ENCODE data around the gene PRTFDC1. TPM values are rescaled to one million over a fixed set of nuclear protein-coding genes. Genes with fewer than 3 reads are reported as not detected.
A peak's percentile ranks its signal among the peaks of the same experiment; 100 is the strongest.

Gene PRTFDC1
- total RNA-seq, 1 experiment from 2014 or later: 15.8 TPM

GRCh38 chr10:24989867-24990266 is 37.5 kb upstream of the PRTFDC1 start:
- no peak for DNase-seq
- no peak overlapping the region for H2AFZ ChIP-seq

DNA sequence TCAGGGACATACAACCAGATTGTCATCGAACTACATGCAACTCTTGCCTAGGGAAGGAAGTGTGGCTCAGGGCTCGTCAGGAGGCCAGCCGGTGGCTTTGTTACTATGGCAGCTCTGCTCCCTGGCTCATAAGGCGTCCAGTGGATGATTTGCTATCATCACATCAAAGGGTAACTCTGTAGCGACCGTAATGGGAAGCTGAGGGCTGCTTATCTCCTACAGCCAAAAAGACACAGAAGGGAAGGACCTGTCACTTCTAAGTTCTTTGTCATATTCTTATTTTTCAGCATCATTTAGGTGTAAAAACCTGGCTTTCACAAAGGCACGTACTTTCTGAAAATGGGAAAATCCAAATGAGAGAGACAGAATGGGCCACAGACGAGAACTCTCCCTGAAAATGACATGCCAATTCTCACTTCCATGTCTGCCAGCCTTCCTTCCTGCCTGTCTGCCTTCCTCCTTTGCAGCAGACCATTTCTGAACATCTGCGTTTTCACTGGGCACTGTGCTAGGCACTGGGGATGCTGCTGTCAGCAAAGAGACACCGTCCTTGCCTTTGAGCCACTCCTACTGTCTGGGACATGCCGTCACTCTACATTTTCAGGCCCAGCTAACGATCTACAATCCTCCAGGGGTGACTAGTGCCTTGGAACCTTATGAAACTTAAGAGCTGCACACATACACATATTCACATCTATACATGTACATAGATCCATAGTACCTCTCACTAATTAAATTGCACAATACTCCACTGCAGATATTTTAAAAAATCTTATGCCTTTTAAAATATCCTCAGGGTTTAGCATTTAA is 36.6 kb upstream of the PRTFDC1 start:
- ChIA-PET POLR2A (ENCODE audit: unreplicated experiment) (interaction anchor here (0.6 to 0.7 kb wide), 2 partner anchors 37 to 103 kb away, joined by 3 to 6 read pairs; no protein-coding TSS in a partner anchor), CTCF (no interaction called here)
- Histone ChIP-seq H3F3A (ENCODE audit: insufficient read depth, low read depth) (no peaks in the 10 kb centered on the region), H3K27ac (no peak overlapping the region), H3K79me2 (ENCODE audit: low read depth) (no peaks in the 10 kb centered on the region), H3K27me3 (ENCODE audit: insufficient read depth, low read depth) (no peaks in the 10 kb centered on the region), H3K36me3 (ENCODE audit: low read depth) (no peaks in the 10 kb centered on the region), H3K4me3 (no peak overlapping the region), H3K4me1 (replicated peaks; ENCODE audit: insufficient read depth) (no peaks in the 10 kb centered on the region), H3K9me3 (ENCODE audit: insufficient read depth, low read depth) (no peaks in the 10 kb centered on the region), H3K9me2 (ENCODE audit: insufficient read depth) (no peaks in the 10 kb centered on the region), H2AFZ (no peak overlapping the region), H4K20me1 (ENCODE audit: insufficient read depth) (no peaks in the 10 kb centered on the region), H3K4me2 (no peak overlapping the region)
- TF ChIP-seq, protein P1, sequence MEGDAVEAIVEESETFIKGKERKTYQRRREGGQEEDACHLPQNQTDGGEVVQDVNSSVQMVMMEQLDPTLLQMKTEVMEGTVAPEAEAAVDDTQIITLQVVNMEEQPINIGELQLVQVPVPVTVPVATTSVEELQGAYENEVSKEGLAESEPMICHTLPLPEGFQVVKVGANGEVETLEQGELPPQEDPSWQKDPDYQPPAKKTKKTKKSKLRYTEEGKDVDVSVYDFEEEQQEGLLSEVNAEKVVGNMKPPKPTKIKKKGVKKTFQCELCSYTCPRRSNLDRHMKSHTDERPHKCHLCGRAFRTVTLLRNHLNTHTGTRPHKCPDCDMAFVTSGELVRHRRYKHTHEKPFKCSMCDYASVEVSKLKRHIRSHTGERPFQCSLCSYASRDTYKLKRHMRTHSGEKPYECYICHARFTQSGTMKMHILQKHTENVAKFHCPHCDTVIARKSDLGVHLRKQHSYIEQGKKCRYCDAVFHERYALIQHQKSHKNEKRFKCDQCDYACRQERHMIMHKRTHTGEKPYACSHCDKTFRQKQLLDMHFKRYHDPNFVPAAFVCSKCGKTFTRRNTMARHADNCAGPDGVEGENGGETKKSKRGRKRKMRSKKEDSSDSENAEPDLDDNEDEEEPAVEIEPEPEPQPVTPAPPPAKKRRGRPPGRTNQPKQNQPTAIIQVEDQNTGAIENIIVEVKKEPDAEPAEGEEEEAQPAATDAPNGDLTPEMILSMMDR (conservative IDR thresholded peaks at IDR 0.05): no peak
- no peak for TF ChIP-seq EZH2 (IDR thresholded peaks at IDR 0.05; ENCODE audit: low read depth)
- intact Hi-C loops (cut with micrococcal nuclease; ENCODE audit: unreplicated experiment): no loop called here
- no TSS peak for BruUV-seq (replicated peaks)
- no peak for DNase-seq

More at GRCh38 chr10:24989867-24990266, 37.5 kb upstream of the PRTFDC1 start:
- no peaks in the 10 kb centered on the region for H4K20me1 ChIP-seq (ENCODE audit: insufficient read depth)
- no peaks in the 10 kb centered on the region for H3K4me1 ChIP-seq (replicated peaks; ENCODE audit: insufficient read depth)
- no peaks in the 10 kb centered on the region for H3K27me3 ChIP-seq (ENCODE audit: insufficient read depth, low read depth)
- H3F3A ChIP-seq (ENCODE audit: insufficient read depth, low read depth): no peaks in the 10 kb centered on the region
- TF ChIP-seq, protein P1 (conservative IDR thresholded peaks at IDR 0.05): peak; percentile 43; the same call in 1 of the 2 replicates
- TF ChIP-seq EZH2 (IDR thresholded peaks at IDR 0.05; ENCODE audit: low read depth): no peak
- CTCF ChIA-PET: interaction anchor here (0.7 kb wide), 2 partner anchors 91 to 324 kb away, joined by 3 to 4 read pairs; no protein-coding TSS in a partner anchor
- no TSS peak for BruUV-seq (replicated peaks)
- no peaks in the 10 kb centered on the region for H3K9me2 ChIP-seq (ENCODE audit: insufficient read depth)
- H3K36me3 ChIP-seq (ENCODE audit: low read depth): no peaks in the 10 kb centered on the region
- intact Hi-C loops (cut with micrococcal nuclease; ENCODE audit: unreplicated experiment): loop anchor here (1.0 kb wide), 2 partner anchors 91 to 347 kb away; no protein-coding TSS in a partner anchor
- H3K27ac ChIP-seq: no peak overlapping the region
- POLR2A ChIA-PET (ENCODE audit: unreplicated experiment): interaction anchor here (0.6 to 0.7 kb wide), 3 partner anchors 38 to 284 kb away, joined by 3 to 6 read pairs (median 3); no protein-coding TSS in a partner anchor
- H3K79me2 ChIP-seq (ENCODE audit: low read depth): no peaks in the 10 kb centered on the region
- H3K9me3 ChIP-seq (ENCODE audit: insufficient read depth, low read depth): no peaks in the 10 kb centered on the region
- H3K4me3 ChIP-seq: no peak overlapping the region
- no peak overlapping the region for H3K4me2 ChIP-seq

DNA sequence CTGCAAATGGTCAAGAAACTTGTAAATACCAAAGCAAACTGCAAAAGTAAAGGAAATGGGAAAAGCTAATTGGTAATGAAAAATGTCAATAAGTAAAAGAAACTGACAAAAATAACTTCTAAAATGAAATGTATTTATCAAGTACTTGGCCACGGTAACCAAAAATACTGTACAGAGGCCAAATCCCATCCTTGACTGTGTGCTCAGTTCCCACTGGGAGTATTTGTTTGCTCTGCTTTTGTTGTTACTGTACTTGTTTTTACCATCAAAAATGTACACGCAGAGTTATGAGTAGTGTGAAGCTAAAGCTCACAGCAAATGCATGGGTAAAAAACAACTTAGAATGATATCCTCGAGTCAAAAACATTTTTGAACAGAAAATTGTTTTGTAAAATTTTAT is 32.5 kb upstream of the PRTFDC1 start:
- H3F3A ChIP-seq (ENCODE audit: insufficient read depth, low read depth): no peaks in the 10 kb centered on the region

More for the DNA sequence above, 32.5 kb upstream of the PRTFDC1 start:
- Histone ChIP-seq H3K4me3 (no peak overlapping the region), H3K4me2 (no peak overlapping the region), H2AFZ (no peak overlapping the region), H3K27me3 (ENCODE audit: insufficient read depth, low read depth) (no peaks in the 10 kb centered on the region), H3K36me3 (ENCODE audit: low read depth) (no peaks in the 10 kb centered on the region), H3K9me3 (ENCODE audit: insufficient read depth, low read depth) (no peaks in the 10 kb centered on the region), H3K4me1 (replicated peaks; ENCODE audit: insufficient read depth) (no peaks in the 10 kb centered on the region), H3K79me2 (ENCODE audit: low read depth) (no peaks in the 10 kb centered on the region), H4K20me1 (ENCODE audit: insufficient read depth) (no peaks in the 10 kb centered on the region), H3K9me2 (ENCODE audit: insufficient read depth) (no peaks in the 10 kb centered on the region; the same call in 1 of the 2 replicates), H3K27ac (no peak overlapping the region)
- POLR2A ChIA-PET (ENCODE audit: unreplicated experiment): interaction anchor here (0.7 kb wide), 1 partner anchor 380 kb away, joined by 3 read pairs; no protein-coding TSS in a partner anchor
- DNase-seq: no peak
- intact Hi-C loops (cut with micrococcal nuclease; ENCODE audit: unreplicated experiment): no loop called here
- CTCF ChIA-PET: no interaction called here
- TF ChIP-seq, protein P1 (conservative IDR thresholded peaks at IDR 0.05): no peak
- no peak for TF ChIP-seq EZH2 (IDR thresholded peaks at IDR 0.05; ENCODE audit: low read depth)
- BruUV-seq (replicated peaks): no TSS peak
